Vagina (tissue), 2 donors: ENCODE results near the gene IL16.

Experiments
- POLR2AphosphoS5 ChIP-seq, 2 donors: sonication (generic); formaldehyde crosslinking; IDR thresholded peaks; one replicate each; pipeline ENCODE4 v1.9.0; 2017; ENCODE audit warnings: antibody characterized with exemption in 2 of 2, mild to moderate bottlenecking in 2 of 2, low read depth in 1 of 2; ENCODE audit not compliant: insufficient read depth in 1 of 2
- TF ChIP-seq, protein P1 (sequence below), 3 experiments: fragments of 450-650 bp in 2 of 3; fragments of 200-600 bp in 1 of 3; sonication (generic) in 1 of 3; IDR thresholded peaks; one replicate each; pipeline ENCODE4 v1.5.1; 2017 to 2019; ENCODE audit warnings: antibody characterized with exemption in 3 of 3, mild to moderate bottlenecking in 2 of 3, moderate library complexity in 2 of 3

DNA sequence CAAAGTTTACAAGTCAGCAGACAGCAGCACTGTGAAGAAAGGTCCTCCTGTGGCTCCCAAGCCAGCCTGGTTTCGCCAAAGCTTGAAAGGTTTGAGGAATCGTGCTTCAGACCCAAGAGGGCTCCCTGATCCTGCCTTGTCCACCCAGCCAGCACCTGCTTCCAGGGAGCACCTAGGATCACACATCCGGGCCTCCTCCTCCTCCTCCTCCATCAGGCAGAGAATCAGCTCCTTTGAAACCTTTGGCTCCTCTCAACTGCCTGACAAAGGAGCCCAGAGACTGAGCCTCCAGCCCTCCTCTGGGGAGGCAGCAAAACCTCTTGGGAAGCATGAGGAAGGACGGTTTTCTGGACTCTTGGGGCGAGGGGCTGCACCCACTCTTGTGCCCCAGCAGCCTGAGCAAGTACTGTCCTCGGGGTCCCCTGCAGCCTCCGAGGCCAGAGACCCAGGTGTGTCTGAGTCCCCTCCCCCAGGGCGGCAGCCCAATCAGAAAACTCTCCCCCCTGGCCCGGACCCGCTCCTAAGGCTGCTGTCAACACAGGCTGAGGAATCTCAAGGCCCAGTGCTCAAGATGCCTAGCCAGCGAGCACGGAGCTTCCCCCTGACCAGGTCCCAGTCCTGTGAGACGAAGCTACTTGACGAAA is 103.1 kb downstream of the IL16 start:
- TF ChIP-seq POLR2AphosphoS5 (IDR thresholded peaks at IDR 0.05; ENCODE audit: insufficient read depth in 1 of 2, low read depth in 1 of 2): no peak
- TF ChIP-seq, protein P1, sequence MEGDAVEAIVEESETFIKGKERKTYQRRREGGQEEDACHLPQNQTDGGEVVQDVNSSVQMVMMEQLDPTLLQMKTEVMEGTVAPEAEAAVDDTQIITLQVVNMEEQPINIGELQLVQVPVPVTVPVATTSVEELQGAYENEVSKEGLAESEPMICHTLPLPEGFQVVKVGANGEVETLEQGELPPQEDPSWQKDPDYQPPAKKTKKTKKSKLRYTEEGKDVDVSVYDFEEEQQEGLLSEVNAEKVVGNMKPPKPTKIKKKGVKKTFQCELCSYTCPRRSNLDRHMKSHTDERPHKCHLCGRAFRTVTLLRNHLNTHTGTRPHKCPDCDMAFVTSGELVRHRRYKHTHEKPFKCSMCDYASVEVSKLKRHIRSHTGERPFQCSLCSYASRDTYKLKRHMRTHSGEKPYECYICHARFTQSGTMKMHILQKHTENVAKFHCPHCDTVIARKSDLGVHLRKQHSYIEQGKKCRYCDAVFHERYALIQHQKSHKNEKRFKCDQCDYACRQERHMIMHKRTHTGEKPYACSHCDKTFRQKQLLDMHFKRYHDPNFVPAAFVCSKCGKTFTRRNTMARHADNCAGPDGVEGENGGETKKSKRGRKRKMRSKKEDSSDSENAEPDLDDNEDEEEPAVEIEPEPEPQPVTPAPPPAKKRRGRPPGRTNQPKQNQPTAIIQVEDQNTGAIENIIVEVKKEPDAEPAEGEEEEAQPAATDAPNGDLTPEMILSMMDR (IDR thresholded peaks at IDR 0.05): no peak
